Measurements from ENCODE around the gene ADORA2A.

DNA sequence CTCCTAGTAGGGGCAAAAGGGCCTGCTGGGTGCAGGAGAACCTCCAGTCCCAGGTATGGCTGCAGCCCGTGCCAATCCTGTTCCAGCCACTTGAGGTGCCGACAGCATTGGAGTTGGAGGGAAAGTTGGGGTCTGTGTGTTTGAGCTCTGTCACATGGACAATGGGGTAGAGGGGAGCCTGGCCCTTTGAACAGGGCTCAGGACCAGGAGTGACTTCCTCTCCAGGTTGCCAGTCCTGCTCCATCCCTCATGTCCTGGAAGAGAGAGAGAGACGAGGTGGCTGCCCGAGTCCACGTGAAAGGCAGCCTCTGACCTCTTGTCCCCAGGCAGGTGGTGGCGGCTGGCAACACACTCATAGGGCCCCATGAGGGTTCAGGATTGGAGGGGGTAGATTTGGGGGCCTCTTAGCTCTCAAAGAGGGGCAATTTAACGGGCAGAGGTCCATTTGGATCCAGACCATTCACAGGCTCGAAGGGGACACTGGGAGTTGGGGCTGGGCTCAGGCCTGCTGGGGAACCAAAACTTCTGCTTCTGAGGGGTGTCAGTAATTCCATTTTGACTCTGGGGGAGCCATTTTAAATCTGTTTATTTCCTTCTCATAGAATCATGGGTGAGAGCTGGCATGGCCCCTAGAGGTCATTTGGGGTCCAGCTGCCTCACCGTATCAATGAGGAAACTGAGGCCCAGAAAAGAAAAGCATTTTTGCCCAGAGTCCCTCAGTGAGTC lies 4.1 kb downstream of the ADORA2A start:
- TF ChIP-seq EP300 (IDR thresholded peaks at IDR 0.05; ENCODE audit: borderline replicate concordance) (no peak), TEAD4 (IDR thresholded peaks at IDR 0.05) (no peak), RAD21 (IDR thresholded peaks at IDR 0.05; ENCODE audit: low read depth) (no peak), ZBTB7A (IDR thresholded peaks at IDR 0.05; ENCODE audit: low read depth) (no peak), FOXM1 (IDR thresholded peaks at IDR 0.05; ENCODE audit: borderline replicate concordance, low read depth) (no peak), CREB1 (IDR thresholded peaks at IDR 0.05; ENCODE audit: low read depth) (no peak), NFIC (IDR thresholded peaks at IDR 0.05) (no peak), TCF12 (IDR thresholded peaks at IDR 0.05; ENCODE audit: low read depth) (no peak), YY1 (IDR thresholded peaks at IDR 0.05; ENCODE audit: low read depth) (no peak), EGR1 (IDR thresholded peaks at IDR 0.05) (no peak)
- TF ChIP-seq, protein P1, sequence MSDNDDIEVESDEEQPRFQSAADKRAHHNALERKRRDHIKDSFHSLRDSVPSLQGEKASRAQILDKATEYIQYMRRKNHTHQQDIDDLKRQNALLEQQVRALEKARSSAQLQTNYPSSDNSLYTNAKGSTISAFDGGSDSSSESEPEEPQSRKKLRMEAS (IDR thresholded peaks at IDR 0.05), result no peak
- TF ChIP-seq, protein P2, sequence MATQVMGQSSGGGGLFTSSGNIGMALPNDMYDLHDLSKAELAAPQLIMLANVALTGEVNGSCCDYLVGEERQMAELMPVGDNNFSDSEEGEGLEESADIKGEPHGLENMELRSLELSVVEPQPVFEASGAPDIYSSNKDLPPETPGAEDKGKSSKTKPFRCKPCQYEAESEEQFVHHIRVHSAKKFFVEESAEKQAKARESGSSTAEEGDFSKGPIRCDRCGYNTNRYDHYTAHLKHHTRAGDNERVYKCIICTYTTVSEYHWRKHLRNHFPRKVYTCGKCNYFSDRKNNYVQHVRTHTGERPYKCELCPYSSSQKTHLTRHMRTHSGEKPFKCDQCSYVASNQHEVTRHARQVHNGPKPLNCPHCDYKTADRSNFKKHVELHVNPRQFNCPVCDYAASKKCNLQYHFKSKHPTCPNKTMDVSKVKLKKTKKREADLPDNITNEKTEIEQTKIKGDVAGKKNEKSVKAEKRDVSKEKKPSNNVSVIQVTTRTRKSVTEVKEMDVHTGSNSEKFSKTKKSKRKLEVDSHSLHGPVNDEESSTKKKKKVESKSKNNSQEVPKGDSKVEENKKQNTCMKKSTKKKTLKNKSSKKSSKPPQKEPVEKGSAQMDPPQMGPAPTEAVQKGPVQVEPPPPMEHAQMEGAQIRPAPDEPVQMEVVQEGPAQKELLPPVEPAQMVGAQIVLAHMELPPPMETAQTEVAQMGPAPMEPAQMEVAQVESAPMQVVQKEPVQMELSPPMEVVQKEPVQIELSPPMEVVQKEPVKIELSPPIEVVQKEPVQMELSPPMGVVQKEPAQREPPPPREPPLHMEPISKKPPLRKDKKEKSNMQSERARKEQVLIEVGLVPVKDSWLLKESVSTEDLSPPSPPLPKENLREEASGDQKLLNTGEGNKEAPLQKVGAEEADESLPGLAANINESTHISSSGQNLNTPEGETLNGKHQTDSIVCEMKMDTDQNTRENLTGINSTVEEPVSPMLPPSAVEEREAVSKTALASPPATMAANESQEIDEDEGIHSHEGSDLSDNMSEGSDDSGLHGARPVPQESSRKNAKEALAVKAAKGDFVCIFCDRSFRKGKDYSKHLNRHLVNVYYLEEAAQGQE (IDR thresholded peaks at IDR 0.05; ENCODE audit: low read depth), result no peak
- TF ChIP-seq, protein P3, sequence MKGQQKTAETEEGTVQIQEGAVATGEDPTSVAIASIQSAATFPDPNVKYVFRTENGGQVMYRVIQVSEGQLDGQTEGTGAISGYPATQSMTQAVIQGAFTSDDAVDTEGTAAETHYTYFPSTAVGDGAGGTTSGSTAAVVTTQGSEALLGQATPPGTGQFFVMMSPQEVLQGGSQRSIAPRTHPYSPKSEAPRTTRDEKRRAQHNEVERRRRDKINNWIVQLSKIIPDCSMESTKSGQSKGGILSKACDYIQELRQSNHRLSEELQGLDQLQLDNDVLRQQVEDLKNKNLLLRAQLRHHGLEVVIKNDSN (IDR thresholded peaks at IDR 0.05), result no peak
